ENCODE results near the gene INPP4A. TPM values are rescaled to one million over a fixed set of nuclear protein-coding genes. Genes with fewer than 3 reads are reported as not detected.
"Not testable (repeated sequence)": the region's sequence is repeated elsewhere in the genome, so short reads cannot be mapped to it uniquely, and the experiment has no call there.

INPP4A gene
- total RNA-seq, 2 donors from 2014 or later, result 12.7 to 18.2 TPM

DNA sequence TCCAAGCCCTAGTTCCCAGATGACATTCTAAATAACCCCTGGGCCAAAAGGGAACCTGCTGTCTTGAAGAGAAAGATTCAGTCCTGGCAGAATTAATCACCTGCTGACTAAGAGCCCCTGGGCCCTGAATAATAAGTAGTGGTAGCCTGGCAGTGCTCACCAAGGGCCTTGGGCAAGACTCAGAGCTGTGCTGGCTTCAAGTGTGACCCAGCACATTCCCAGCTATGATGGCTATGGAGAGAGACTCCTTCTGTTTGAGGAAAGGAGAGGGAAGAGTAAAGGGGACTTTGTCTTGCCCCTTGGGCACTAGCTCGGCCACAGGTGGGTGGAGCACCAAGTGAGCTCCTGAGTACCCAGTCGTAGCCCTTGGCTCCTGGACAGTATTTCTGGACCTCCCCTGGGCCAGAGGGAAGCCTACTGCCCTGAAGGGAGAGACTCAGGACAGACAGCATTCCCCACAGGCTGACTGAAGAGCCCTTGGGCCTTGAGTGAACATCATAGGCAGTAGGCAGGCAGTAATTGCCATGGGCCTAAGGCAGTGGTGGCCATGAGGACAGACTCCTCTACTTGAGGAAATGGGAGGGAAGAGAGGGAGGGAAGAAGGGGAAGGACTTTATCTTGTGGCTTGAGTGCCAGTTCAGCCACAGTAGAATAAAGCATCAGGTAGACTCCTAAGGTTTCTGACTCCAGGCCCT is 40.0 kb upstream of the INPP4A start:
- Histone ChIP-seq H3K4me3 (no peak overlapping the region), H3K4me1 (no peaks in the 10 kb centered on the region), H3K9me3 (no peaks in the 10 kb centered on the region), H3K27me3 (no peaks in the 10 kb centered on the region), H3K36me3 (no peaks in the 10 kb centered on the region), H3K27ac (no peak overlapping the region)
- no peak for DNase-seq (ENCODE audit: low spot score)
- TF ChIP-seq CTCF (IDR thresholded peaks at IDR 0.05), result no peak

DNA sequence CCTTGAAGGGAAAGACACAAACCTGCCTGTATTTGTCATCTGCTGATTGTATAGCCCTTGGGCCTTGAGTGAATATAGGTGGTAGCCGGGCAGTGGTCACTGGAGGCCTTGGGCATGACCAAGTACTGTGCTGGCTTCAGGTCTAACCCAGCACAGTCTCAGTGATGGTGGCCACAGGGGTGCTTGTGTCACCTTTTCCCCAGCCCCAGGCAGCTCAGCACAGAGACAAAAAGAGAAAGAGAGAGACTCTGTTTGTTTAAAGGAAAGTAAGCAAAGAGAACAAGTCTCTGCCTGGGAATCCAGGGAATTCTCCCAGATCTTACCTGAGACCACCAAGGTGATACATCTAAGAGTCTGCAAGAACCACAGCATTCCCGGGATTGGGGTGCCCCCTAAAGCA is 39.4 kb upstream of the INPP4A start:
- Histone ChIP-seq H3K4me1 (no peaks in the 10 kb centered on the region), H3K9me3 (no peaks in the 10 kb centered on the region), H3K4me3 (no peak overlapping the region), H3K36me3 (no peaks in the 10 kb centered on the region), H3K27me3 (no peaks in the 10 kb centered on the region), H3K27ac (no peak overlapping the region)
- no peak for TF ChIP-seq CTCF (IDR thresholded peaks at IDR 0.05)
- DNase-seq (ENCODE audit: low spot score), result no peak

- no peak for DNase-seq (ENCODE audit: low spot score)
- H3K36me3 ChIP-seq, result no peaks in the 10 kb centered on the region
- H3K27ac ChIP-seq, result no peak overlapping the region
- no peaks in the 10 kb centered on the region for H3K4me1 ChIP-seq
- H3K4me3 ChIP-seq, result no peak overlapping the region
- H3K9me3 ChIP-seq, result no peaks in the 10 kb centered on the region
- TF ChIP-seq CTCF (IDR thresholded peaks at IDR 0.05), result no peak
- no peaks in the 10 kb centered on the region for H3K27me3 ChIP-seq
Observed at GRCh38 chr2:98408155-98408554, 36.5 kb upstream of the INPP4A start.

DNA sequence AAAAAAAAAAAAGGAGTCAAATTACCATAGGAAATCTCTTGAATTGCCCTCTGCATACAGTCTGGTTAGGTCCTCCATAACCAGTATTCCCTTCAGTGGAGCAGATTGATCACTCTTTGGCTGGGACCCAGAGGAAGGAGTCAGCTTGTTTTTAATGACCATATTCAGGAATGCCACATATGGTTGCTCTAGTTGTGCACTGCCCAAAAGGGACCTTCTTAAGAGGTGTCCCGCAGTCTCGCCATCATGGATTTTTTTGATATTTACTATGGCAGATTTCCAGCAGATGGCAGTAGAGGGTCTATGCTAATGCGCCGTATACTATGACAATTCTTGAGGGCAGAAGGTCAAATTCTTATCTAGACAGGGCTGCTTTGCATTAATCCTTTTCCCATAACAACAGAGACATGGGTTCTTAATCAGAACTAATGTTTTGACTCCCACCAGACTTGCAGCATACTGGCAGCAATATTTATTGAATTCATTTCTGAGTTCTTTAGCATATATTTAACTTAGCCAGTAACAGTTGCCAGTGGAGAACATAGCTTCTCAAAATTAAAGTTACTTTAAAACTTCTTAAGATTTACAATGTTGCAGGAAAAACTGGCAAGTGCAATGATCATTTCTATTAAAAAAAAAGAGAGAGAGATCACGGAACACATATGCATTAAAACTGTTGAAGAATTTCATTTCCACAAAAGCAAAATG is 31.8 kb upstream of the INPP4A start:
- TF ChIP-seq CTCF (IDR thresholded peaks at IDR 0.05), result peak in 1 of 2 donors; percentile 83
- Histone ChIP-seq H3K4me3 (no peak overlapping the region), H3K36me3 (no peaks in the 10 kb centered on the region), H3K4me1 (no peaks in the 10 kb centered on the region), H3K27me3 (no peaks in the 10 kb centered on the region), H3K27ac (no peak overlapping the region), H3K9me3 (no peaks in the 10 kb centered on the region)
- DNase-seq (ENCODE audit: low spot score), result no peak

DNA sequence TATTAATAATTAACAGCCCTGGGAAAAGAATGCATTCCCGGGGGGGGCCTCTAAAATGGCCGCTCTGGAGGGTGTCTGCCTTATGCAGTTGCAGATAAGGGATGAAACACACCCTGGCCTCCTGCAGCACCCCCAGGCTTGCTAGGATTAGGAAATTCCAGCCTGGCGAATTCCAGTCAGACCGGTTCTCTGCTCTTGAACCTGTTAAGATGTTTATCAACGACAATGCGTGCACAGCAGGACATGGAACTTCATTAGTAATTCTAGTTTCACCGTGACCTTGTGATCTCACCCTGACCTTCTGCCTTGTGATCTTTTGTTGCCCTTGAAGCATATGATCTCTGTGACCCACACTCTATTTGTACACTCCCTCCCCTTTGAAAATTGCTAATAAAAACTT is 30.4 kb upstream of the INPP4A start:
- H3K27ac ChIP-seq; H3K4me1 ChIP-seq; H3K4me3 ChIP-seq; H3K36me3 ChIP-seq; H3K9me3 ChIP-seq; H3K27me3 ChIP-seq; DNase-seq (ENCODE audit: low spot score): not testable (repeated sequence)

DNA sequence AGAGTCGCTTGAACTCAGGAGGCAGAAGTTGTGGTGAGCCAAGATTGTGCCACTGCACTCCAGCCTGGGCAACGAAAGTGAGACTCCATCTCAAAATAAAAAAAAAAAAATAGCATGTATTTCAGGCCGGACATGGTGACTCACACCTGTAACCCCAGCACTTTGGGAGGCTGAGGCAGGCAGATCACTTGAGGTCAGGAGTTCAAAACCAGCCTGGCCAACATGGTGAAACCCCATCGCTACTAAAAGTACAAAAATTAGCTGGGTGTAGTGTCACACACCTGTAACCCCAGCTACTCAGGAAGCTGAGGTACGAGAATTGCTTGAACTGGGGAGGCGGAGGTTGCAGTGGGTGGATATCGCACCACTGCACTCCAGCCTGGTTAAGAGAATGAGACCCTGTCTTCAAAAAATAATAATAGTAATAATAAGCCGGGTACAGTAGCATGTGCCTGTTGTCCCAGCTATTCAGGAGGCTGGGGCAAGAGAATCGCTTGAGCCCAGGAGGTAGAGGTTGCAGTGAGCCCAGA is 28.9 kb upstream of the INPP4A start:
- H3K36me3 ChIP-seq; DNase-seq (ENCODE audit: low spot score); H3K9me3 ChIP-seq; H3K27me3 ChIP-seq; H3K4me1 ChIP-seq; H3K4me3 ChIP-seq; H3K27ac ChIP-seq: not testable (repeated sequence)

All from right atrium auricular region (tissue), 2 donors.